H9 (cell line): ENCODE measurements around the gene RALBP1. TPM values are rescaled to one million over a fixed set of nuclear protein-coding genes. Genes with fewer than 3 reads are reported as not detected.

Experiments
- DNase-seq: peaks from one replicate; pipeline ENCODE4 v3.0.0-alpha.2; 2017
- H2AFZ ChIP-seq: one replicate; pipeline ENCODE4 v1.6.1; 2013; ENCODE audit warnings: mild to moderate bottlenecking, low read length, control low read depth, moderate library complexity
- H2AK5ac ChIP-seq: 2 replicates; pipeline ENCODE4 v1.6.1; 2013; ENCODE audit warnings: low read length, control low read depth, mixed read lengths; ENCODE audit not compliant: insufficient read length
- H2BK120ac ChIP-seq: one replicate; pipeline ENCODE4 v1.6.1; 2013; ENCODE audit warnings: low read depth, mild to moderate bottlenecking, low read length, control low read depth, inconsistent platforms; ENCODE audit not compliant: poor library complexity, severe bottlenecking
- H2BK12ac ChIP-seq: 2 replicates; pipeline ENCODE4 v1.6.1; 2013; ENCODE audit warnings: low read length, control low read depth, mixed read lengths, low read depth; ENCODE audit not compliant: insufficient read length
- H2BK15ac ChIP-seq: 2 replicates; pipeline ENCODE4 v1.6.1; 2013; ENCODE audit warnings: low read depth, low read length, control low read depth
- H2BK20ac ChIP-seq: one replicate; pipeline ENCODE4 v1.6.1; 2013; ENCODE audit warnings: low read depth, mild to moderate bottlenecking, low read length, control low read depth, inconsistent platforms; ENCODE audit not compliant: poor library complexity, severe bottlenecking
- H2BK5ac ChIP-seq: 2 replicates; pipeline ENCODE4 v1.6.1; 2013; ENCODE audit warnings: low read length, control low read depth, mixed read lengths; ENCODE audit not compliant: insufficient read length
- H3K14ac ChIP-seq: 2 replicates; pipeline ENCODE4 v1.6.1; 2013; ENCODE audit warnings: low read length, control low read depth; ENCODE audit not compliant: insufficient read depth
- H3K18ac ChIP-seq: 2 replicates; pipeline ENCODE4 v1.6.1; 2013; ENCODE audit warnings: low read depth, mild to moderate bottlenecking, mixed read lengths, low read length, control low read depth; ENCODE audit not compliant: insufficient read length
- H3K23ac ChIP-seq: 2 replicates; pipeline ENCODE4 v1.6.1; 2013; ENCODE audit warnings: low read length, control low read depth, mixed read lengths, low read depth; ENCODE audit not compliant: insufficient read length
- H3K23me2 ChIP-seq: 2 replicates; pipeline ENCODE4 v1.6.1; 2013; ENCODE audit warnings: low read depth, mild to moderate bottlenecking, mixed read lengths, low read length, control low read depth; ENCODE audit not compliant: insufficient read length, poor library complexity, severe bottlenecking
- H3K27ac ChIP-seq: 2 replicates; pipeline ENCODE4 v1.5.1; 2013; ENCODE audit warnings: low read length, control low read depth, mixed read lengths, low read depth; ENCODE audit not compliant: insufficient read length
- H3K27me3 ChIP-seq: 2 replicates; pipeline ENCODE4 v1.6.1; 2013; ENCODE audit warnings: low read length, control low read depth, inconsistent platforms; ENCODE audit not compliant: insufficient read depth
- H3K4ac ChIP-seq: 2 replicates; pipeline ENCODE4 v1.6.1; 2013; ENCODE audit warnings: low read depth, mild to moderate bottlenecking, control low read depth, inconsistent platforms, low read length, moderate library complexity
- H3K4me1 ChIP-seq: 2 replicates; pipeline ENCODE4 v1.6.1; 2013; ENCODE audit warnings: low read length, control low read depth, inconsistent platforms; ENCODE audit not compliant: insufficient read depth
- H3K4me2 ChIP-seq: 2 replicates; pipeline ENCODE4 v1.6.1; 2013; ENCODE audit warnings: low read length, control low read depth, mixed read lengths; ENCODE audit not compliant: insufficient read length, insufficient read depth
- H3K56ac ChIP-seq: 2 replicates; pipeline ENCODE4 v1.6.1; 2013; ENCODE audit warnings: low read depth, mild to moderate bottlenecking, mixed read lengths, low read length, control low read depth; ENCODE audit not compliant: insufficient read length
- H3K79me1 ChIP-seq: 2 replicates; pipeline ENCODE4 v1.6.1; 2013; ENCODE audit warnings: low read depth, mild to moderate bottlenecking, moderate library complexity, low read length, control low read depth, inconsistent platforms; ENCODE audit not compliant: insufficient read depth, poor library complexity, severe bottlenecking
- H3K79me2 ChIP-seq: 2 replicates; pipeline ENCODE4 v1.6.1; 2013; ENCODE audit warnings: low read length, control low read depth, inconsistent platforms; ENCODE audit not compliant: insufficient read depth
- H3K9ac ChIP-seq: 2 replicates; pipeline ENCODE4 v1.6.1; 2013; ENCODE audit warnings: low read length, control low read depth, mixed read lengths; ENCODE audit not compliant: insufficient read length; ENCODE audit errors: extremely low read depth
- H3K9me3 ChIP-seq: one replicate; pipeline ENCODE4 v1.6.1; 2013; ENCODE audit warnings: low read depth, low read length, inconsistent platforms; ENCODE audit not compliant: control insufficient read depth
- H3T11ph ChIP-seq: one replicate; pipeline ENCODE4 v1.6.1; 2013; ENCODE audit warnings: mild to moderate bottlenecking, low read length, control low read depth, inconsistent platforms
- H4K20me1 ChIP-seq: one replicate; pipeline ENCODE4 v1.6.1; 2013; ENCODE audit not compliant: control insufficient read depth, insufficient read length, insufficient read depth
- H4K5ac ChIP-seq: 2 replicates; pipeline ENCODE4 v1.6.1; 2013; ENCODE audit warnings: low read depth, mild to moderate bottlenecking, mixed read lengths, low read length, control low read depth; ENCODE audit not compliant: insufficient read length
- H4K8ac ChIP-seq: replicated peaks from 2 replicates; pipeline ENCODE4 v1.6.1; 2013; ENCODE audit warnings: low read length, control low read depth, mixed read lengths, low read depth; ENCODE audit not compliant: insufficient read length
- H4K91ac ChIP-seq: 2 replicates; pipeline ENCODE4 v1.6.1; 2013; ENCODE audit warnings: low read depth, mild to moderate bottlenecking, moderate library complexity, mixed read lengths, low read length, control low read depth; ENCODE audit not compliant: insufficient read length
- H3K27ac Mint-ChIP-seq, 3 experiments: 2 replicates in 2 of 3; 3 replicates in 1 of 3; pipeline ENCODE4 v1.8.0; 2020 to 2021; ENCODE audit warnings: mixed read lengths in 3 of 3, mild to moderate bottlenecking in 1 of 3, moderate library complexity in 1 of 3
- H3K27me3 Mint-ChIP-seq: 2 replicates; pipeline ENCODE4 v1.8.0; 2021; ENCODE audit warnings: low read depth, mild to moderate bottlenecking, moderate library complexity, mixed read lengths
- H3K36me3 Mint-ChIP-seq, 3 experiments: 2 replicates in 2 of 3; 3 replicates in 1 of 3; pipeline ENCODE4 v1.8.0; 2020 to 2021; ENCODE audit warnings: low read depth in 3 of 3, mixed read lengths in 3 of 3; ENCODE audit not compliant: insufficient read depth in 1 of 3
- H3K4me1 Mint-ChIP-seq, 2 experiments: 2 replicates each; pipeline ENCODE4 v1.8.0; 2020; ENCODE audit warnings: mixed read lengths in 2 of 2
- H3K4me3 Mint-ChIP-seq, 2 experiments: 2 replicates in 1 of 2; 3 replicates in 1 of 2; pipeline ENCODE4 v1.8.0; 2020 to 2021; ENCODE audit warnings: mild to moderate bottlenecking in 2 of 2, mixed read lengths in 2 of 2, moderate library complexity in 1 of 2
- H3K9me3 Mint-ChIP-seq, 2 experiments: 2 replicates in 1 of 2; 3 replicates in 1 of 2; pipeline ENCODE4 v1.8.0; 2020; ENCODE audit warnings: mild to moderate bottlenecking in 2 of 2, mixed read lengths in 2 of 2, moderate library complexity in 1 of 2
- WGBS: extraction: QIAGEN DNeasy Blood & Tissue Kit; methylation state at CpG from one replicate; pipeline ENCODE4 v1.1.7; 2013; ENCODE audit warnings: missing lambda C conversion rate, low lambda C conversion rate, mixed read lengths; ENCODE audit not compliant: insufficient read length; ENCODE audit errors: extremely low coverage; 5-methylcytosine and 5-hydroxymethylcytosine counted together
- long read RNA-seq: library from polyadenylated mRNA; unstranded; transcript quantifications from one replicate; pipeline ENCODE4 v2.0.0, GENCODE V29; 2020
- total RNA-seq: library from RNA; stranded (reverse); gene quantifications from 2 replicates; pipeline ENCODE4 v1.2.1, GENCODE V29; 2021
- TF ChIP-seq, protein P1 (sequence below): fragments of 200-600 bp; sonication (generic); conservative IDR thresholded peaks from 3 replicates; pipeline ENCODE4 v1.8.0; 2021; ENCODE audit warnings: antibody characterized with exemption, mild to moderate bottlenecking

The RALBP1 gene
- total RNA-seq = 49.6 and 51.0 TPM in 2 replicates
- long read RNA-seq, full-length matches to known transcripts = 5 of 28 reads
- long read RNA-seq, partial matches to known transcripts = 10 of 28 reads
- long read RNA-seq, other reads (novel, unspliced or antisense) = 13 of 28 reads

DNA sequence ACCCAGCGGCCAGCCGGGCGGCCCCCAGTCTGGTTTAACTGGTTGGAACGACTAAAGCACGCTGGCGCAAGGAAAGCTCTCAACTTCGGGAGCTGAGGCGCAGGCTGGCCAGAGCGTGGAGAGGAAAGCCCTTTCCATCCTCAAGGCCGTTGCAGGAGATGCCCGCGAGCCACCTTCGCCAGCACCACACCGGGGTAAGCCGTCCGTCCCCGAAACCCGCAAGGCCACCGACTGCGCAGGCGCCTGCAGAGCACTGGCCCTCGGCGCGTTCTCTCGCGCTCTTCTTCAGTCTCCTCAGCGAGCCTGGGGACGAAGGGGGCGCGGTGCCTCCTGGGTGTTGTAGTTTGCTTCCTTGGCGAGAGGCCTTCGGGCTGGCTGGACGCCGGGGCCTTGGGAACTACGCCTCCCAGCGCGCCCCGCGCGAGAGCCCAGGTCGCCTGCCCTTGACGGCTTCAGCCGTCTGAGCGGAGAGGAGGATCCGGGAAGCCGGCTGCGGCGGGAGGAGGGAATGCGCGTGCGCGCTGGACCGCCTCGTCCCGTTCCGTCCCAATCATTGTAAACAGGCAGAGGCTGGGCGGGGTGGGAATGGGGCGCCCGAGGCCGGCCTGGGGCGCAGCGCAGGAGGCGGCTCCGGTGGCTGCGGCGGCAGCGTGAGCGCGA is at the start of gene RALBP1:
TSS of gene RALBP1 (plus strand) at position 531 of the 660 bp plus-strand sequence. CDS start 37,533 bp downstream, outside the sequence.
- H3K18ac ChIP-seq = peak within 1 kb of the TSS; percentile 98
- TF ChIP-seq, protein P1, sequence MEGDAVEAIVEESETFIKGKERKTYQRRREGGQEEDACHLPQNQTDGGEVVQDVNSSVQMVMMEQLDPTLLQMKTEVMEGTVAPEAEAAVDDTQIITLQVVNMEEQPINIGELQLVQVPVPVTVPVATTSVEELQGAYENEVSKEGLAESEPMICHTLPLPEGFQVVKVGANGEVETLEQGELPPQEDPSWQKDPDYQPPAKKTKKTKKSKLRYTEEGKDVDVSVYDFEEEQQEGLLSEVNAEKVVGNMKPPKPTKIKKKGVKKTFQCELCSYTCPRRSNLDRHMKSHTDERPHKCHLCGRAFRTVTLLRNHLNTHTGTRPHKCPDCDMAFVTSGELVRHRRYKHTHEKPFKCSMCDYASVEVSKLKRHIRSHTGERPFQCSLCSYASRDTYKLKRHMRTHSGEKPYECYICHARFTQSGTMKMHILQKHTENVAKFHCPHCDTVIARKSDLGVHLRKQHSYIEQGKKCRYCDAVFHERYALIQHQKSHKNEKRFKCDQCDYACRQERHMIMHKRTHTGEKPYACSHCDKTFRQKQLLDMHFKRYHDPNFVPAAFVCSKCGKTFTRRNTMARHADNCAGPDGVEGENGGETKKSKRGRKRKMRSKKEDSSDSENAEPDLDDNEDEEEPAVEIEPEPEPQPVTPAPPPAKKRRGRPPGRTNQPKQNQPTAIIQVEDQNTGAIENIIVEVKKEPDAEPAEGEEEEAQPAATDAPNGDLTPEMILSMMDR = no peak; the same call in 2 of the 3 replicates
- H2BK15ac ChIP-seq = no peak within 1 kb of the TSS
- no peak within 1 kb of the TSS for H3K56ac ChIP-seq
- no peak within 1 kb of the TSS for H2BK20ac ChIP-seq
- no peak within 1 kb of the TSS for H2AK5ac ChIP-seq
- H2AFZ ChIP-seq = no peak within 1 kb of the TSS
- H2BK120ac ChIP-seq = no peak within 1 kb of the TSS
- peaks cover 15% of the 10 kb centered on the region for H3K23me2 ChIP-seq
- no peaks in the 10 kb centered on the region for H3K9me3 ChIP-seq
- H3K23ac ChIP-seq = no peak within 1 kb of the TSS
- no peak within 1 kb of the TSS for H2BK12ac ChIP-seq
- peak within 1 kb of the TSS; percentile 84 to 93 (median 92); a peak in 5 of 7 replicates for H3K27ac Mint-ChIP-seq
- WGBS = no CpG with 5 or more reads among the region's 69 CpGs
- peak within 1 kb of the TSS; percentile 91 for H3K4me2 ChIP-seq
- peaks cover 5% of the 10 kb centered on the region for H3K79me1 ChIP-seq
- no peak within 1 kb of the TSS for H4K8ac ChIP-seq
- H3K4me3 Mint-ChIP-seq = peak within 1 kb of the TSS; percentile 80 to 81
- peaks cover 4% of the 10 kb centered on the region; the same call in 1 of the 2 replicates for H3K79me2 ChIP-seq
- no peak within 1 kb of the TSS for H3K4ac ChIP-seq
- H3K27me3 ChIP-seq = no peaks in the 10 kb centered on the region
- H4K91ac ChIP-seq = no peak within 1 kb of the TSS
- H3K27ac ChIP-seq = peak within 1 kb of the TSS; percentile 76
- peak within 1 kb of the TSS; percentile 96 for H3K14ac ChIP-seq
- peaks cover 13% of the 10 kb centered on the region in 2 experiments for H3K4me1 Mint-ChIP-seq
- peak within 1 kb of the TSS; percentile 98 for H3K9ac ChIP-seq
- H3K4me1 ChIP-seq = 0 out of 2 replicates have a peak, but pooled peaks cover 3% of the 10 kb centered on the region
- peak within 1 kb of the TSS; percentile 91 for H2BK5ac ChIP-seq
- no peaks in the 10 kb centered on the region for H4K20me1 ChIP-seq
- no peak within 1 kb of the TSS for H3T11ph ChIP-seq
- peak; percentile 100 for DNase-seq
- H3K36me3 Mint-ChIP-seq = peaks cover 3 to 10% (median 5%) of the 10 kb centered on the region in 3 experiments; a peak in 6 of 7 replicates
- H3K9me3 Mint-ChIP-seq = no peaks in the 10 kb centered on the region
- H4K5ac ChIP-seq = peak within 1 kb of the TSS; percentile 89
- H3K27me3 Mint-ChIP-seq = peaks cover 2% of the 10 kb centered on the region; the same call in 1 of the 2 replicates
